ENCODE measurements around the gene EHBP1L1. TPM values are rescaled to one million over a fixed set of nuclear protein-coding genes. Genes with fewer than 3 reads are reported as not detected.

Gene EHBP1L1
- total and polyA plus RNA-seq, 9 donors: 21.7 to 63.0 (median 40.3) TPM

GRCh38 chr11:65555693-65556231 is 20.1 kb upstream of the EHBP1L1 start:
- intact Hi-C loops (cut with DNase I): loop anchor here in 1 of 4 donors (2.0 kb wide), 1 partner anchor 13 kb away; no protein-coding TSS in a partner anchor
- Histone ChIP-seq H3K4me3 (no peak overlapping the region), H3K9me3 (no peaks in the 10 kb centered on the region), H3K36me3 (no peaks in the 10 kb centered on the region), H3K27me3 (no peaks in the 10 kb centered on the region), H3K4me1 (ENCODE audit: insufficient read depth) (peaks cover 28% of the 10 kb centered on the region), H3K27ac (peak overlapping the region; percentile 51 to 100)
- peak in 2 of 5 donors; percentile 48 for DNase-seq
- WGBS, 3 donors: 45 to 52% (median 52%) methylated on average over 6 of the region's 6 CpGs
- TF ChIP-seq CTCF (IDR thresholded peaks at IDR 0.05) (no peak), POLR2A (IDR thresholded peaks at IDR 0.05) (no peak), EP300 (IDR thresholded peaks at IDR 0.05) (no peak)

- 64 to 66% (median 66%) methylated on average over 12 of the region's 12 CpGs for WGBS, 3 donors
- no peak for TF ChIP-seq CTCF (IDR thresholded peaks at IDR 0.05)
- TF ChIP-seq POLR2A (IDR thresholded peaks at IDR 0.05): no peak
- TF ChIP-seq EP300 (IDR thresholded peaks at IDR 0.05): no peak
- peak overlapping the region; percentile 55 for H3K4me3 ChIP-seq
- H3K36me3 ChIP-seq: no peaks in the 10 kb centered on the region
- intact Hi-C loops (cut with DNase I): loop anchor here in 1 of 4 donors (2.0 kb wide), 1 partner anchor 14 kb away; no protein-coding TSS in a partner anchor
- no peaks in the 10 kb centered on the region for H3K27me3 ChIP-seq
- H3K27ac ChIP-seq: peak overlapping the region; percentile 95 to 100
- H3K9me3 ChIP-seq: no peaks in the 10 kb centered on the region
- peak in 1 of 5 donors; percentile 32 for DNase-seq
- H3K4me1 ChIP-seq (ENCODE audit: insufficient read depth): peaks cover 32% of the 10 kb centered on the region
Measured at GRCh38 chr11:65556470-65557279, 19.2 kb upstream of the EHBP1L1 start.

- Histone ChIP-seq H3K36me3 (no peaks in the 10 kb centered on the region), H3K9me3 (no peaks in the 10 kb centered on the region), H3K27me3 (no peaks in the 10 kb centered on the region), H3K27ac (peak overlapping the region; percentile 95 to 100), H3K4me3 (peak overlapping the region; percentile 55), H3K4me1 (ENCODE audit: insufficient read depth) (peaks cover 32% of the 10 kb centered on the region)
- TF ChIP-seq EP300 (IDR thresholded peaks at IDR 0.05) (no peak), CTCF (IDR thresholded peaks at IDR 0.05) (no peak), POLR2A (IDR thresholded peaks at IDR 0.05) (no peak)
- intact Hi-C loops (cut with DNase I): loop anchor here in 1 of 4 donors (2.0 kb wide), 1 partner anchor 15 kb away; no protein-coding TSS in a partner anchor
- peak; percentile 54 to 77 (median 67) for DNase-seq
- 1 to 5% (median 2%) methylated on average over 19 to 46 of the region's 47 CpGs for WGBS, 3 donors
Measured at GRCh38 chr11:65557280-65558001, 18.4 kb upstream of the EHBP1L1 start.

Data from ovary (tissue), 9 donors.